ENCODE results near the gene KCNMB2.

The KCNMB2 gene

GRCh38 chr3:178777718-178778411, 241.6 kb downstream of the KCNMB2 start:
- CTCF ChIA-PET = no interaction called here
- no peak for DNase-seq (ENCODE audit: low read depth, low spot score)
- no peak for TF ChIP-seq CTCF (IDR thresholded peaks at IDR 0.05; ENCODE audit: insufficient read depth, low read length, missing control alignments)
- POLR2A ChIA-PET = no interaction called here
- no peak overlapping the region for H3K4me3 ChIP-seq (ENCODE audit: low read depth, low read length)

- ChIA-PET POLR2A (no interaction called here), CTCF (no interaction called here)
- no peak for DNase-seq (ENCODE audit: low read depth, low spot score)
- no peak overlapping the region for H3K4me3 ChIP-seq (ENCODE audit: low read depth, low read length)
- TF ChIP-seq CTCF (IDR thresholded peaks at IDR 0.05; ENCODE audit: insufficient read depth, low read length, missing control alignments) = no peak
Measured at GRCh38 chr3:178778589-178778988, 242.4 kb downstream of the KCNMB2 start.

GRCh38 chr3:178785961-178786360, 249.7 kb downstream of the KCNMB2 start:
- ChIA-PET CTCF (no interaction called here), POLR2A (no interaction called here)
- no peak for TF ChIP-seq CTCF (IDR thresholded peaks at IDR 0.05; ENCODE audit: insufficient read depth, low read length, missing control alignments)
- DNase-seq (ENCODE audit: low read depth, low spot score) = no peak
- no peak overlapping the region for H3K4me3 ChIP-seq (ENCODE audit: low read depth, low read length)

GRCh38 chr3:178787960-178788359, 251.7 kb downstream of the KCNMB2 start:
- TF ChIP-seq CTCF (IDR thresholded peaks at IDR 0.05; ENCODE audit: insufficient read depth, low read length, missing control alignments) = no peak
- ChIA-PET POLR2A (no interaction called here), CTCF (no interaction called here)
- H3K4me3 ChIP-seq (ENCODE audit: low read depth, low read length) = no peak overlapping the region
- no peak for DNase-seq (ENCODE audit: low read depth, low spot score)

- DNase-seq (ENCODE audit: low read depth, low spot score) = no peak
- no peak for TF ChIP-seq CTCF (IDR thresholded peaks at IDR 0.05; ENCODE audit: insufficient read depth, low read length, missing control alignments)
- POLR2A ChIA-PET = no interaction called here
- CTCF ChIA-PET = no interaction called here
- H3K4me3 ChIP-seq (ENCODE audit: low read depth, low read length) = no peak overlapping the region
Measured at GRCh38 chr3:178794711-178795110, 258.5 kb downstream of the KCNMB2 start.

GRCh38 chr3:178795349-178795748, 259.1 kb downstream of the KCNMB2 start:
- POLR2A ChIA-PET = no interaction called here
- CTCF ChIA-PET = no interaction called here
- no peak for DNase-seq (ENCODE audit: low read depth, low spot score)
- H3K4me3 ChIP-seq (ENCODE audit: low read depth, low read length) = no peak overlapping the region
- TF ChIP-seq CTCF (IDR thresholded peaks at IDR 0.05; ENCODE audit: insufficient read depth, low read length, missing control alignments) = no peak

Measured in AG04449 (cell line).